ENCODE results near the gene TXNDC9.
"Not testable (repeated sequence)": the region's sequence is repeated elsewhere in the genome, so short reads cannot be mapped to it uniquely, and the experiment has no call there.

The TXNDC9 gene

DNA sequence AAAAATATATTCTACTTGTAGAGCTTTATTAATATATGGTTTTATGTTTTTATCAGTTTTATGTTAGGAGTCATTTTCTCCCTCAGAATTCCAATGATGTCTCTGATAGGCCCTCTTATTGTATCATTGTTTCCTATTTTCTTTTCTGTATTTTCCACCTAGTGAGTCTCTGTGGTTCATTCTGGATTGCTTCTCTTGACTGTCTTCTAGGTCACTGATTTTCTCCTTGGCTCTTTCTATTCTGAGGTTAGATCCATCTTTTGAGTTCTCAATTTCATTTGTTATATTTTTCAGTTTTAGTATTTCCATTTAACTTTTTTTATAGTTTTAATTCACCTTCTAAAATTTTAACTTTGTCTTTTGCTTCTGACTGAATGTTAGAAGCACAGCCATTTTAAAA is 38.6 kb upstream of the TXNDC9 start:
- H3K36me3 Mint-ChIP-seq (ENCODE audit: low read depth), result peaks cover 78% of the 10 kb centered on the region
- H3K4me1 Mint-ChIP-seq, result no peaks in the 10 kb centered on the region

DNA sequence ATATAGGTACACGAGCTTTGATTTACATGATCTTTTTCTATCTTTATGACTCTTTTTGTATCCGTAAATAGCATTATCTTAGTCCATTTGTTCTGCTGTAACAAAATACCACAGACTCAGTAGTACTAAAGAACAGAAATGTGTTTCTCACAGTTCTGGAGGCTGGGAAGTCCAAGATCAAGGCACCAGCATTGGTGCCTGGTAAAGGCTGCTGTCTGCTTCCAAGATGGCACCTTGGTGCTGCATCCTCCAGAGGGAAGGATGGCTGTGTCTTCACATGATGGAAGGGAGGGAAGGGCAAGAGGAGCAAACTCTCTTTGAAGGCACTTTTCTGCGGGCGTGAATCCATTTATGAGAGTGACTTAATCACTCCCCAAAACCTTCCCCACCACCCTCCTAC is 37.0 kb upstream of the TXNDC9 start:
- H3K4me3 Mint-ChIP-seq, result no peak overlapping the region
- no peaks in the 10 kb centered on the region for H3K4me1 Mint-ChIP-seq
- H3K27me3 Mint-ChIP-seq (ENCODE audit: low read depth, poor library complexity), result no peaks in the 10 kb centered on the region
- peaks cover 86% of the 10 kb centered on the region for H3K36me3 Mint-ChIP-seq (ENCODE audit: low read depth)
- H3K9me3 Mint-ChIP-seq, result peaks cover 32% of the 10 kb centered on the region
- TF ChIP-seq, protein P1, sequence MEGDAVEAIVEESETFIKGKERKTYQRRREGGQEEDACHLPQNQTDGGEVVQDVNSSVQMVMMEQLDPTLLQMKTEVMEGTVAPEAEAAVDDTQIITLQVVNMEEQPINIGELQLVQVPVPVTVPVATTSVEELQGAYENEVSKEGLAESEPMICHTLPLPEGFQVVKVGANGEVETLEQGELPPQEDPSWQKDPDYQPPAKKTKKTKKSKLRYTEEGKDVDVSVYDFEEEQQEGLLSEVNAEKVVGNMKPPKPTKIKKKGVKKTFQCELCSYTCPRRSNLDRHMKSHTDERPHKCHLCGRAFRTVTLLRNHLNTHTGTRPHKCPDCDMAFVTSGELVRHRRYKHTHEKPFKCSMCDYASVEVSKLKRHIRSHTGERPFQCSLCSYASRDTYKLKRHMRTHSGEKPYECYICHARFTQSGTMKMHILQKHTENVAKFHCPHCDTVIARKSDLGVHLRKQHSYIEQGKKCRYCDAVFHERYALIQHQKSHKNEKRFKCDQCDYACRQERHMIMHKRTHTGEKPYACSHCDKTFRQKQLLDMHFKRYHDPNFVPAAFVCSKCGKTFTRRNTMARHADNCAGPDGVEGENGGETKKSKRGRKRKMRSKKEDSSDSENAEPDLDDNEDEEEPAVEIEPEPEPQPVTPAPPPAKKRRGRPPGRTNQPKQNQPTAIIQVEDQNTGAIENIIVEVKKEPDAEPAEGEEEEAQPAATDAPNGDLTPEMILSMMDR (IDR thresholded peaks at IDR 0.05), result no peak
- no peak overlapping the region for H3K27ac Mint-ChIP-seq
- DNase-seq, result no peak

More for the DNA sequence above, 38.6 kb upstream of the TXNDC9 start:
- no peaks in the 10 kb centered on the region for H3K27me3 Mint-ChIP-seq (ENCODE audit: low read depth, poor library complexity)
- TF ChIP-seq, protein P1 (IDR thresholded peaks at IDR 0.05), result no peak
- H3K9me3 Mint-ChIP-seq, result peaks cover 32% of the 10 kb centered on the region
- H3K4me3 Mint-ChIP-seq, result no peak overlapping the region
- no peak for DNase-seq
- H3K27ac Mint-ChIP-seq, result no peak overlapping the region

DNA sequence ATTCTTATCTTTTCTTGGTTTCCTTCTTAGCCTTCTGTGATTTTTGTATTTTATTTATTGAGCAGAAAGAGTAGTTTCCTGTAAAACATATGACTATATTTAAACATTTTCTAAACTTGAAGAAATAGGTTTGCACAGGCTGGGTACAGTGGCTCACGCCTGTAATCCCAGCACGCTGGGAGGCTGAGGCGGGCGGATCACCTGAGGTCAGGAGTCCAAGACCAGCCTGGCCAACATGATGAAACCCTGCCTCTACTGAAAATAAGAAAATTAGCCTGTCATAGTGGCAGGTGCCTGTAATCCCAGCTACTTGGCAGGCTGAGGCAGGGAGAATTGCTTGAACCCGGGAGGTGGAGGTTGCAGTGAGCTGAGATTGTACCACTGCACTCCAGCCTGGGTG is 32.7 kb upstream of the TXNDC9 start:
- H3K9me3 Mint-ChIP-seq, result peaks cover 15% of the 10 kb centered on the region
- not testable (repeated sequence) for H3K4me1 Mint-ChIP-seq; DNase-seq; H3K27me3 Mint-ChIP-seq (ENCODE audit: low read depth, poor library complexity); H3K4me3 Mint-ChIP-seq; H3K27ac Mint-ChIP-seq
- H3K36me3 Mint-ChIP-seq (ENCODE audit: low read depth), result peaks cover 74% of the 10 kb centered on the region

DNA sequence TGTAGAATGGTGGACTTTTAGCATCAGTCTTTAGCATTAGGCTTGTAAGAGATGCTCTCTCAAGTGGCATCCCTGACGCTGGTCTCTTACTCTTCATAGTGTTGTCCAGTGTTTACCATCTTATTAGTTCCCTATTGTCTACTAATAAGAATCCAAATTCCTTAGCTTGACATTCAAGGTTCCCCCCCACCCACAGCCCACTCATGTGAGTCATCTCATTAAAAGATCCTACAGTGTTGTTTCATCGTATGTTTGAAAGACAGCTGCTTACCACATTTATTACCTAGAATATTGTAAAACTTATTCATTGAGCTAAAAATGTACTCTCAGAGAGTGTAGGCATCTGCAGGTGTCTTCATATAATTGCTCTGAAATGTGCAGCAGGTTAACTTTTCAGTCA is 29.5 kb upstream of the TXNDC9 start:
- Mint-ChIP-seq H3K4me1 (no peaks in the 10 kb centered on the region), H3K27me3 (ENCODE audit: low read depth, poor library complexity) (no peaks in the 10 kb centered on the region), H3K36me3 (ENCODE audit: low read depth) (peaks cover 61% of the 10 kb centered on the region), H3K9me3 (no peaks in the 10 kb centered on the region), H3K27ac (no peak overlapping the region), H3K4me3 (no peak overlapping the region)
- DNase-seq, result no peak
- TF ChIP-seq, protein P1 (IDR thresholded peaks at IDR 0.05), result no peak

DNA sequence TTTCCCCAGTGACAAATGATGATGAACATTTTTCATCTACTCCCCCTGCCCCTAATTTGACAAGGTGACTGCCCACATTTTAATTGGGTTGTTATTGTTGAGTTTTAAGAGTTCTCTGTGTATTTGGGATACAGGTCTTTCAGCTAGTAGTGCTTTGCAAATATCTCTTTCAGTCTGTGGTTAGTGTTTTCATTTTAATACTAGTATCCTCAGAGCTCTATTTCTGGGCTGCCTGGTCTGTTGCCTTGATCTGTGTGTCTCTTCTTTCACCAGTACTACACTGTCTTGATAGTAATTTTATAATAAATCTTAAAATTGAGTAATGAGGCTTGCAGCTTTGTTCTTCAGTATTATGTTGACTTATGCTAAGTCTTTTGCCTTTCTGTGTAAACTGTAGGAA is 20.7 kb upstream of the TXNDC9 start:
- Mint-ChIP-seq H3K27me3 (ENCODE audit: low read depth, poor library complexity) (no peaks in the 10 kb centered on the region), H3K4me1 (no peaks in the 10 kb centered on the region), H3K4me3 (no peak overlapping the region), H3K36me3 (ENCODE audit: low read depth) (peaks cover 16% of the 10 kb centered on the region), H3K9me3 (no peaks in the 10 kb centered on the region), H3K27ac (no peak overlapping the region)
- TF ChIP-seq, protein P1 (IDR thresholded peaks at IDR 0.05), result no peak
- DNase-seq, result no peak

DNA sequence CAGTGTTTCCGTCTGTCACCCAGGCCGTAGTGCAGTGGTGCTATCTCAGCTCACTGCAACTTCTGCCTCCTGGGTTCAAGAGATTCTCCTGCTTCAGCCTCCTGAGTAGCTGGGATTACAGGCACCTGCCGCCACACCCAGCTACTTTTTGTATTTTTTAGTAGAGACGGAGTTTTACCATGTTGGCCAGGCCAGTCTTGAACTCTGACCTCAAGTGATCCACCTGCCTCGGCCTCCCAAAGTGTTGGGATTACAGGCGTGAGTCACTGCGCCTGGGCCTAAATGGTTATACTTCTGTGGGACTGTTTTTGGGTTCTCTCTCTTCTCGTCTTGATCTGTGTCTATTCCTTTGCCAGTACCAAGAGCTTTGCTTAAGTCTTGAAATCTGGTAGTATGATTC is 18.7 kb upstream of the TXNDC9 start:
- not testable (repeated sequence) for H3K9me3 Mint-ChIP-seq; H3K27ac Mint-ChIP-seq; H3K4me3 Mint-ChIP-seq; H3K36me3 Mint-ChIP-seq (ENCODE audit: low read depth); H3K4me1 Mint-ChIP-seq; H3K27me3 Mint-ChIP-seq (ENCODE audit: low read depth, poor library complexity); DNase-seq

DNA sequence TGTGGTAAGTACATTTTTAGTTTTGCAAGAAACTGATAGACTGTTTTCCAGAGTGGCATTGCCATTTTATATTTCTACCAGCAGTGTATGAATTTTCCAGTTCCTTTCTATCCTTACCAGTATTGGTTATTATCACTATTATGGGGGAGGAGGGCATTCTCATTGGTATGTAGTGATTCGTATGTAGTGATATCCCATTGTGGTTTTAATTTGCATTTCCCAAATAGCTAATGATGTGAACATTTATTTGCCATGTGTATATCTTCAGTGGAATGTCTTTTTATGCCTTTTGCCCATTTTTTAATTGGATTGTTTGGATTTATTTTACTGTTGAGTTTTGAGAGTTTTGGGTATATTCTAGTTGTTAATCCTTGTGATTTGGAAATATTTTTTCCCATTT is 17.9 kb upstream of the TXNDC9 start:
- no peaks in the 10 kb centered on the region for H3K9me3 Mint-ChIP-seq
- H3K27ac Mint-ChIP-seq, result no peak overlapping the region
- TF ChIP-seq, protein P1 (IDR thresholded peaks at IDR 0.05), result no peak
- no peaks in the 10 kb centered on the region for H3K4me1 Mint-ChIP-seq
- no peaks in the 10 kb centered on the region for H3K27me3 Mint-ChIP-seq (ENCODE audit: low read depth, poor library complexity)
- no peak overlapping the region for H3K4me3 Mint-ChIP-seq
- H3K36me3 Mint-ChIP-seq (ENCODE audit: low read depth), result peaks cover 5% of the 10 kb centered on the region
- DNase-seq, result no peak
